Dendritic cell treated with granulocyte-macrophage colony-stimulating factor and Interleukin-4, amounts not matched to agents 40 ng/mL and 50 ng/mL, for 4 days (primary cell): ENCODE results near the gene SPHK1.
"Not testable (repeated sequence)": the region's sequence is repeated elsewhere in the genome, so short reads cannot be mapped to it uniquely, and the experiment has no call there.

ENCODE experiments used
- H3K27ac Mint-ChIP-seq: one replicate; pipeline ENCODE4 v1.8.0; 2022; ENCODE audit warnings: mild to moderate bottlenecking, mixed read lengths
- H3K27me3 Mint-ChIP-seq: one replicate; pipeline ENCODE4 v1.8.0; 2022; ENCODE audit warnings: mild to moderate bottlenecking, mixed read lengths
- H3K36me3 Mint-ChIP-seq: one replicate; pipeline ENCODE4 v1.8.0; 2022; ENCODE audit warnings: low read depth, mixed read lengths
- H3K4me1 Mint-ChIP-seq: one replicate; pipeline ENCODE4 v1.8.0; 2022; ENCODE audit warnings: low read depth, mixed read lengths
- H3K4me3 Mint-ChIP-seq: one replicate; pipeline ENCODE4 v1.8.0; 2022; ENCODE audit warnings: mild to moderate bottlenecking, moderate library complexity, mixed read lengths
- H3K9me3 Mint-ChIP-seq: one replicate; pipeline ENCODE4 v1.8.0; 2022; ENCODE audit warnings: mixed read lengths
- intact Hi-C: fragments of 100-400 bp; cut with micrococcal nuclease; formaldehyde crosslinking; loops from one replicate; pipeline ENCODE4 v1.15.0; 2022

Gene SPHK1

GRCh38 chr17:76384222-76384986 is at the start of gene SPHK1:
Gene SPHK1, plus strand, starts transcription at chr17:76384609. Its CDS starts 1,036 bp downstream, at chr17:76385645.
- no peaks in the 10 kb centered on the region for H3K27me3 Mint-ChIP-seq
- peaks cover 54% of the 10 kb centered on the region for H3K4me1 Mint-ChIP-seq
- peak within 1 kb of the TSS; percentile 75 for H3K27ac Mint-ChIP-seq
- peak within 1 kb of the TSS; percentile 76 for H3K4me3 Mint-ChIP-seq
- peaks cover 16% of the 10 kb centered on the region for H3K36me3 Mint-ChIP-seq
- intact Hi-C loops = loop anchor here (2.0 to 10.0 kb wide), 2 partner anchors 30 to 110 kb away; no protein-coding TSS in a partner anchor
- H3K9me3 Mint-ChIP-seq = no peaks in the 10 kb centered on the region

GRCh38 chr17:76335716-76336381 is 48.6 kb upstream of the SPHK1 start:
- H3K36me3 Mint-ChIP-seq = peaks cover 30% of the 10 kb centered on the region
- intact Hi-C loops = no loop called here
- H3K27me3 Mint-ChIP-seq = no peaks in the 10 kb centered on the region
- H3K4me1 Mint-ChIP-seq = peaks cover 5% of the 10 kb centered on the region
- H3K27ac Mint-ChIP-seq = no peak overlapping the region
- no peak overlapping the region for H3K4me3 Mint-ChIP-seq
- no peaks in the 10 kb centered on the region for H3K9me3 Mint-ChIP-seq

GRCh38 chr17:76336756-76337412 is 47.5 kb upstream of the SPHK1 start:
- intact Hi-C loops = no loop called here
- Mint-ChIP-seq H3K4me1 (peaks cover 5% of the 10 kb centered on the region), H3K27ac (no peak overlapping the region), H3K27me3 (no peaks in the 10 kb centered on the region), H3K9me3 (no peaks in the 10 kb centered on the region), H3K36me3 (peaks cover 31% of the 10 kb centered on the region), H3K4me3 (no peak overlapping the region)

GRCh38 chr17:76337413-76337777 is 47.0 kb upstream of the SPHK1 start:
- Mint-ChIP-seq H3K4me3 (no peak overlapping the region), H3K9me3 (no peaks in the 10 kb centered on the region), H3K4me1 (peaks cover 5% of the 10 kb centered on the region), H3K36me3 (peaks cover 33% of the 10 kb centered on the region), H3K27me3 (no peaks in the 10 kb centered on the region), H3K27ac (no peak overlapping the region)
- intact Hi-C loops = no loop called here

- Mint-ChIP-seq H3K4me3 (no peak overlapping the region), H3K4me1 (peaks cover 7% of the 10 kb centered on the region), H3K36me3 (peaks cover 69% of the 10 kb centered on the region), H3K9me3 (no peaks in the 10 kb centered on the region), H3K27ac (no peak overlapping the region), H3K27me3 (no peaks in the 10 kb centered on the region)
- intact Hi-C loops = no loop called here
Observed at GRCh38 chr17:76341301-76341700, 43.1 kb upstream of the SPHK1 start.

- H3K27me3 Mint-ChIP-seq = no peaks in the 10 kb centered on the region
- H3K4me3 Mint-ChIP-seq = no peak overlapping the region
- H3K27ac Mint-ChIP-seq = no peak overlapping the region
- intact Hi-C loops = no loop called here
- no peaks in the 10 kb centered on the region for H3K9me3 Mint-ChIP-seq
- peaks cover 7% of the 10 kb centered on the region for H3K4me1 Mint-ChIP-seq
- peaks cover 87% of the 10 kb centered on the region for H3K36me3 Mint-ChIP-seq
Observed at GRCh38 chr17:76343106-76343505, 41.3 kb upstream of the SPHK1 start.

- intact Hi-C loops = no loop called here
- H3K4me3 Mint-ChIP-seq = no peak overlapping the region
- H3K4me1 Mint-ChIP-seq = peaks cover 7% of the 10 kb centered on the region
- H3K9me3 Mint-ChIP-seq = no peaks in the 10 kb centered on the region
- peaks cover 73% of the 10 kb centered on the region for H3K36me3 Mint-ChIP-seq
- no peaks in the 10 kb centered on the region for H3K27me3 Mint-ChIP-seq
- H3K27ac Mint-ChIP-seq = no peak overlapping the region
Observed at GRCh38 chr17:76345377-76345974, 38.9 kb upstream of the SPHK1 start.

GRCh38 chr17:76346936-76347335 is 37.5 kb upstream of the SPHK1 start:
- H3K9me3 Mint-ChIP-seq, intact Hi-C loops, H3K4me3 Mint-ChIP-seq, H3K27ac Mint-ChIP-seq, H3K27me3 Mint-ChIP-seq: not testable (repeated sequence)
- peaks cover 13% of the 10 kb centered on the region for H3K4me1 Mint-ChIP-seq
- peaks cover 63% of the 10 kb centered on the region for H3K36me3 Mint-ChIP-seq

GRCh38 chr17:76350463-76350862 is 33.9 kb upstream of the SPHK1 start:
- Mint-ChIP-seq H3K4me1 (peaks cover 31% of the 10 kb centered on the region), H3K27me3 (no peaks in the 10 kb centered on the region), H3K27ac (no peak overlapping the region), H3K4me3 (no peak overlapping the region), H3K36me3 (peaks cover 49% of the 10 kb centered on the region), H3K9me3 (no peaks in the 10 kb centered on the region)
- intact Hi-C loops = no loop called here

- intact Hi-C loops = no loop called here
- peaks cover 38% of the 10 kb centered on the region for H3K36me3 Mint-ChIP-seq
- no peak overlapping the region for H3K27ac Mint-ChIP-seq
- H3K4me1 Mint-ChIP-seq = peaks cover 26% of the 10 kb centered on the region
- no peak overlapping the region for H3K4me3 Mint-ChIP-seq
- H3K27me3 Mint-ChIP-seq = no peaks in the 10 kb centered on the region
- H3K9me3 Mint-ChIP-seq = no peaks in the 10 kb centered on the region
Observed at GRCh38 chr17:76351526-76352071, 32.8 kb upstream of the SPHK1 start.

GRCh38 chr17:76353004-76353598 is 31.3 kb upstream of the SPHK1 start:
- Mint-ChIP-seq H3K4me1 (peaks cover 26% of the 10 kb centered on the region), H3K36me3 (peaks cover 23% of the 10 kb centered on the region), H3K27me3 (peaks cover 10% of the 10 kb centered on the region), H3K27ac (peak overlapping the region; percentile 99), H3K9me3 (no peaks in the 10 kb centered on the region), H3K4me3 (peak overlapping the region; percentile 86)
- intact Hi-C loops = no loop called here

- peaks cover 23% of the 10 kb centered on the region for H3K36me3 Mint-ChIP-seq
- H3K27me3 Mint-ChIP-seq = peaks cover 11% of the 10 kb centered on the region
- H3K9me3 Mint-ChIP-seq = no peaks in the 10 kb centered on the region
- intact Hi-C loops = loop anchor here (2.0 kb wide), 1 partner anchor 31 kb away; the partner anchor contains the start of gene SPHK1
- H3K27ac Mint-ChIP-seq = peak within 1 kb of the TSS; percentile 99
- H3K4me1 Mint-ChIP-seq = peaks cover 26% of the 10 kb centered on the region
- peak within 1 kb of the TSS; percentile 86 for H3K4me3 Mint-ChIP-seq
Observed at GRCh38 chr17:76353599-76354316, 30.7 kb upstream of the SPHK1 start, which contains the start of gene PRPSAP1. Gene PRPSAP1, minus strand, starts transcription at chr17:76353916. Its CDS starts 213 bp downstream, at chr17:76353703.

- peaks cover 26% of the 10 kb centered on the region for H3K4me1 Mint-ChIP-seq
- H3K36me3 Mint-ChIP-seq = peaks cover 23% of the 10 kb centered on the region
- no peaks in the 10 kb centered on the region for H3K9me3 Mint-ChIP-seq
- intact Hi-C loops = loop anchor here (2.0 kb wide), 1 partner anchor 30 kb away; the partner anchor contains the start of gene SPHK1
- peaks cover 11% of the 10 kb centered on the region for H3K27me3 Mint-ChIP-seq
- H3K27ac Mint-ChIP-seq = peak overlapping the region; percentile 99
- H3K4me3 Mint-ChIP-seq = peak overlapping the region; percentile 86
Observed at GRCh38 chr17:76354317-76354729, 30.1 kb upstream of the SPHK1 start.
